Loucy (cell line): ENCODE data around the gene PANK1.

Experiments
- H2AFZ ChIP-seq: fragments of 200-600 bp; sonication (generic); 2 replicates; pipeline ENCODE4 v1.6.0; 2016; ENCODE audit warnings: antibody characterized with exemption, mild to moderate bottlenecking, low read length, moderate library complexity
- H3F3A ChIP-seq: fragments of 200-600 bp; 2 replicates; pipeline ENCODE4 v1.6.0; 2016; ENCODE audit warnings: antibody characterized with exemption, low read depth, mild to moderate bottlenecking
- H3K27me3 ChIP-seq: fragments of 200-600 bp; sonication (generic); 2 replicates; pipeline ENCODE4 v1.6.1; 2014; ENCODE audit warnings: low read length, mild to moderate bottlenecking; ENCODE audit not compliant: insufficient read depth, poor library complexity, severe bottlenecking
- H3K36me3 ChIP-seq: fragments of 200-600 bp; sonication (generic); 2 replicates; pipeline ENCODE4 v1.6.1; 2016; ENCODE audit warnings: low read length; ENCODE audit not compliant: insufficient read depth
- H3K4me1 ChIP-seq: fragments of 200-600 bp; sonication (generic); 2 replicates; pipeline ENCODE4 v1.5.1; 2014; ENCODE audit warnings: low read length, mild to moderate bottlenecking; ENCODE audit not compliant: insufficient read depth, poor library complexity, severe bottlenecking
- H3K4me2 ChIP-seq: fragments of 200-600 bp; sonication (generic); 2 replicates; pipeline ENCODE4 v1.6.0; 2014; ENCODE audit warnings: antibody characterized with exemption, low read length, low read depth, mild to moderate bottlenecking; ENCODE audit not compliant: poor library complexity, severe bottlenecking
- H3K4me3 ChIP-seq: fragments of 200-600 bp; sonication (generic); 2 replicates; pipeline ENCODE4 v1.5.1; 2014; ENCODE audit warnings: low read length, mild to moderate bottlenecking, mixed read lengths; ENCODE audit not compliant: poor library complexity, severe bottlenecking
- H3K79me2 ChIP-seq: fragments of 200-600 bp; sonication (generic); 2 replicates; pipeline ENCODE4 v1.6.1; 2014; ENCODE audit warnings: low read length; ENCODE audit not compliant: insufficient read depth
- H3K9ac ChIP-seq: fragments of 200-600 bp; sonication (generic); 2 replicates; pipeline ENCODE4 v1.6.0; 2014; ENCODE audit warnings: mild to moderate bottlenecking, low read depth, low read length, moderate library complexity; ENCODE audit not compliant: poor library complexity, severe bottlenecking
- H3K9me2 ChIP-seq: fragments of 200-600 bp; sonication (generic); replicated peaks from 2 replicates; pipeline ENCODE4 v1.6.1; 2016; ENCODE audit warnings: low read depth, low read length, mixed read lengths
- H3K9me3 ChIP-seq: fragments of 200-600 bp; sonication (generic); 2 replicates; pipeline ENCODE4 v1.6.1; 2014; ENCODE audit warnings: mild to moderate bottlenecking, antibody characterized with exemption, low read length, low read depth; ENCODE audit not compliant: insufficient read depth
- H4K20me1 ChIP-seq: fragments of 200-600 bp; sonication (generic); 2 replicates; pipeline ENCODE4 v1.6.0; 2014; ENCODE audit warnings: antibody characterized with exemption, low read length, mild to moderate bottlenecking; ENCODE audit not compliant: insufficient read depth, poor library complexity, severe bottlenecking
- EZH2phosphoT487 ChIP-seq: fragments of 200-600 bp; IDR thresholded peaks from 2 replicates; pipeline ENCODE4 v1.6.1; 2018; ENCODE audit warnings: antibody characterized with exemption, mild to moderate bottlenecking, moderate library complexity, borderline replicate concordance
- TF ChIP-seq, protein P1 (sequence below): fragments of 200-600 bp; sonication (generic); conservative IDR thresholded peaks from 2 replicates; pipeline ENCODE4 v1.5.1; 2014; ENCODE audit warnings: mild to moderate bottlenecking, antibody characterized with exemption, low read length

Gene PANK1

DNA sequence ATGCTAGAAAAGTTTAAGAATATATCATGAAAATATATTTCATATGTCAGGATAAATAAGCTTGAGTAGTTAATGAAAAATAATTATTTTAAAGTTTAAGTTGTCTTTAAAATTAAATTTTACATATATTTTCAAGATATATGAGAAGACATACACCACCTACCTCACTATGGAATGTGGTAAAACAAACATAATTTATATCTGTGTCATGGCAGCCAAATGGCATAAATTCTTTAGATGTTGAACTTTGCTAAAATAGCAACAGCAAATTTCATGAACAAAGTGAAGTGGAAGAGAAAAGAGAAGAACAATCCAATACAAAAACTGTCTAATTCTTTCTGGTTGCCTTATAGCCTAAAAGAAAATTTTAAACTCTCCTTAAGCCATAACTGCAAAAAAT lies 70.0 kb downstream of the PANK1 start:
- H3K79me2 ChIP-seq = no peaks in the 10 kb centered on the region
- no peak overlapping the region for H3K9ac ChIP-seq
- H3K4me1 ChIP-seq = no peaks in the 10 kb centered on the region
- H3K9me3 ChIP-seq = no peaks in the 10 kb centered on the region
- H3F3A ChIP-seq = no peaks in the 10 kb centered on the region
- no peaks in the 10 kb centered on the region for H3K27me3 ChIP-seq
- H3K36me3 ChIP-seq = no peaks in the 10 kb centered on the region
- H3K4me3 ChIP-seq = no peak overlapping the region
- H4K20me1 ChIP-seq = no peaks in the 10 kb centered on the region
- no peak for TF ChIP-seq EZH2phosphoT487
- TF ChIP-seq, protein P1, sequence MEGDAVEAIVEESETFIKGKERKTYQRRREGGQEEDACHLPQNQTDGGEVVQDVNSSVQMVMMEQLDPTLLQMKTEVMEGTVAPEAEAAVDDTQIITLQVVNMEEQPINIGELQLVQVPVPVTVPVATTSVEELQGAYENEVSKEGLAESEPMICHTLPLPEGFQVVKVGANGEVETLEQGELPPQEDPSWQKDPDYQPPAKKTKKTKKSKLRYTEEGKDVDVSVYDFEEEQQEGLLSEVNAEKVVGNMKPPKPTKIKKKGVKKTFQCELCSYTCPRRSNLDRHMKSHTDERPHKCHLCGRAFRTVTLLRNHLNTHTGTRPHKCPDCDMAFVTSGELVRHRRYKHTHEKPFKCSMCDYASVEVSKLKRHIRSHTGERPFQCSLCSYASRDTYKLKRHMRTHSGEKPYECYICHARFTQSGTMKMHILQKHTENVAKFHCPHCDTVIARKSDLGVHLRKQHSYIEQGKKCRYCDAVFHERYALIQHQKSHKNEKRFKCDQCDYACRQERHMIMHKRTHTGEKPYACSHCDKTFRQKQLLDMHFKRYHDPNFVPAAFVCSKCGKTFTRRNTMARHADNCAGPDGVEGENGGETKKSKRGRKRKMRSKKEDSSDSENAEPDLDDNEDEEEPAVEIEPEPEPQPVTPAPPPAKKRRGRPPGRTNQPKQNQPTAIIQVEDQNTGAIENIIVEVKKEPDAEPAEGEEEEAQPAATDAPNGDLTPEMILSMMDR = no peak
- H3K4me2 ChIP-seq = no peak overlapping the region
- H2AFZ ChIP-seq = no peak overlapping the region
- H3K9me2 ChIP-seq = no peaks in the 10 kb centered on the region

DNA sequence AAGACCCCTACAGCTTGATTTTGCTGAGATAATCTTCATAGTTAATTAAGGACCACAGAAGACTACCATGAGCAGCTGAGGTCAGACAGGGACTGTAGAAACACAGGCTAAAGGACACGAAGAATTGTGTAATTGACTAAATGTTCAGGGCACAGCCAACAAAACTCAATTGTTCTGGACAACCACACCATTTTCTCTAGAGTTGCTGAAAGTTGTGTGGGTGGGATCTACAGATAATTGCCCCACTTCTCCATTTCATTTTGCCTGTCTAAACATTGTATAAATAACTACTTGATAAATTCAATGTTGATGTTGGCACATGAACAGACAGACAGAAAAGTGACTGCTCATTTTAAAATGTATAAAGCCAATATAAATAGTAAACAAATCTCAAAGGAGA lies 70.7 kb downstream of the PANK1 start:
- H2AFZ ChIP-seq = no peak overlapping the region
- no peaks in the 10 kb centered on the region for H4K20me1 ChIP-seq
- H3K4me3 ChIP-seq = no peak overlapping the region
- no peaks in the 10 kb centered on the region for H3K9me2 ChIP-seq
- H3K4me1 ChIP-seq = no peaks in the 10 kb centered on the region
- TF ChIP-seq, protein P1 = no peak
- TF ChIP-seq EZH2phosphoT487 = no peak
- no peaks in the 10 kb centered on the region for H3K9me3 ChIP-seq
- no peak overlapping the region for H3K9ac ChIP-seq
- H3K27me3 ChIP-seq = no peaks in the 10 kb centered on the region
- no peaks in the 10 kb centered on the region for H3K36me3 ChIP-seq
- H3F3A ChIP-seq = no peaks in the 10 kb centered on the region
- H3K4me2 ChIP-seq = no peak overlapping the region
- no peaks in the 10 kb centered on the region for H3K79me2 ChIP-seq

DNA sequence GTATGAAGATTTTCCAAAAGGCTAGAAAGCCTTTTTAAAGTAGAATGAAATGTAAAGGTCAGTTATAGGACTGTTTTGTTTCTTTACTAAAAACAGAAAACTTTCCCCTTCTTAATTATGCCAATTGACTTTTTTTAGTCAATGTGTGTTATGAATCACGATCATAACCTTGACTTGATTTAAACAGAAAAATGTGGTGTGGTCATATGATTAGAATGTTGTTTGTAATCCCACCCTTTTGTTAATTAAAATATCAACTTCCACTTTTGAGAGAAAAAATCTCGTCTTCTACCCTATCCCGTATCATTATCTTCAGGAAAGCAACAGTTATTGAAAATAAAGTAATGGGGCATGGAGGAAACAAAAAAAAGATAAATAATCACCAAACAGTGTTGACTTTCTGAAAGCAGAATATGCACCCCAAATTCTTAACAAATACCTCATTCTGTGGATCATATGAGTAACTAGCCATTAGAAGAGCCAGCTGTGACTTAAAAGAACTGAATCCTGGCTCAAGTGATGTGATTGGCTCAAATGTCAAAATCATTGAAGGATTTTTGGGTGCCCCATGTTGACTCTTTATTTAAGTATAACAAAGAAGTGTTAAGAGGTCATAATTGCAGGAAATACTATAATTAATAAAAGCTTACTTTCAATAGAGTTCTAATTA lies 77.3 kb downstream of the PANK1 start:
- H3K9ac ChIP-seq = no peak overlapping the region
- H3K4me3 ChIP-seq = no peak overlapping the region
- H3K27me3 ChIP-seq = no peaks in the 10 kb centered on the region
- no peaks in the 10 kb centered on the region for H3K36me3 ChIP-seq
- H2AFZ ChIP-seq = no peak overlapping the region
- H4K20me1 ChIP-seq = no peaks in the 10 kb centered on the region
- H3K79me2 ChIP-seq = no peaks in the 10 kb centered on the region
- no peaks in the 10 kb centered on the region for H3K9me2 ChIP-seq
- no peak for TF ChIP-seq EZH2phosphoT487
- TF ChIP-seq, protein P1 = no peak
- H3K9me3 ChIP-seq = no peaks in the 10 kb centered on the region
- no peaks in the 10 kb centered on the region for H3F3A ChIP-seq
- H3K4me1 ChIP-seq = no peaks in the 10 kb centered on the region
- no peak overlapping the region for H3K4me2 ChIP-seq
